Stimulated activated naive B cell treated with anti-CD40 and anti-IgM and Interleukin-4, amounts not matched to agents 10 μg/mL and 1 μg/mL and 100 μg/mL, for 72 hours (primary cell): ENCODE results near the gene GDA.

Source experiments
- ATAC-seq, 2 donors: fragments of 150-1000 bp; cut with Tn5 transposase; replicated peaks; 2 replicates each; pipeline ENCODE4 v1.10.0; 2021; ENCODE audit warnings: moderate library complexity in 1 of 2
- DNase-seq: peaks from one replicate; pipeline ENCODE4 v3.0.0; 2021
- H3K27ac Mint-ChIP-seq: one replicate; pipeline ENCODE4 v1.8.0; 2022; ENCODE audit warnings: mild to moderate bottlenecking, mixed read lengths
- H3K27me3 Mint-ChIP-seq, 2 donors: one replicate each; pipeline ENCODE4 v1.8.0; 2022; ENCODE audit warnings: mixed read lengths in 2 of 2
- H3K36me3 Mint-ChIP-seq, 2 donors: one replicate each; pipeline ENCODE4 v1.8.0; 2022; ENCODE audit warnings: mixed read lengths in 2 of 2, mild to moderate bottlenecking in 1 of 2
- H3K4me1 Mint-ChIP-seq, 2 donors: one replicate each; pipeline ENCODE4 v1.8.0; 2022; ENCODE audit warnings: mixed read lengths in 2 of 2, mild to moderate bottlenecking in 1 of 2
- H3K4me3 Mint-ChIP-seq, 2 donors: one replicate each; pipeline ENCODE4 v1.8.0; 2022; ENCODE audit warnings: mild to moderate bottlenecking in 2 of 2, mixed read lengths in 2 of 2, moderate library complexity in 1 of 2
- H3K9me3 Mint-ChIP-seq, 2 donors: one replicate each; pipeline ENCODE4 v1.8.0; 2022; ENCODE audit warnings: mixed read lengths in 2 of 2, mild to moderate bottlenecking in 1 of 2

Gene GDA

DNA sequence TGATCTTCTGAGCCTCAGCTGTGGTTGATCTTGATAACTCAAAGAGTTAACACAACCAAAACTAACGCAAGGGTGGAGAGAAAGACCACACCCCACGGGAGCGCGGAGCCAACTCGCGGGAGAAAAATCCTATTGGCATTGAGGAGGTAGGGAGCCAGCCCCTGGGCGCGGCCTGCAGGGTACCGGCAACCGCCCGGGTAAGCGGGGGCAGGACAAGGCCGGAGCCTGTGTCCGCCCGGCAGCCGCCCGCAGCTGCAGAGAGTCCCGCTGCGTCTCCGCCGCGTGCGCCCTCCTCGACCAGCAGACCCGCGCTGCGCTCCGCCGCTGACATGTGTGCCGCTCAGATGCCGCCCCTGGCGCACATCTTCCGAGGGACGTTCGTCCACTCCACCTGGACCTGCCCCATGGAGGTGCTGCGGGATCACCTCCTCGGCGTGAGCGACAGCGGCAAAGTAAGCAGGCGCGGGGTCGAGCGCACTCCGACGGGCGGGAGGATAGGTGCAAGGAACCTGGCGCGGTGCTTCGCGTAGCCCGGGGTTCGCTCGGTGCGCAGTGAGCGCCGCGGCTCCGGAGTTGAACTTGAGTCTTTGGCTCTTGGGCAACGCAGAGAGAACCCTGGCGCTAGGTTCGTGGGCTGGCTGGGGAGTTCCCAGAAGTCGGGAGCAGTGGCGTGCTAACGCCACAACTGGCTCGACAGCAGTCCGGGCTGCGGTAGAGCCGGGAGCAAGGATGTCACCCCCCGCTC, at the start of gene GDA:
Gene GDA (plus strand): TSS at position 210 of the 745 bp plus-strand sequence. CDS start 120 bp downstream, at position 330.
- DNase-seq: peak; percentile 11
- Mint-ChIP-seq H3K27ac (peak within 1 kb of the TSS; percentile 7), H3K36me3 (no peaks in the 10 kb centered on the region), H3K4me3 (peak within 1 kb of the TSS; percentile 78 to 81), H3K9me3 (no peaks in the 10 kb centered on the region), H3K27me3 (peaks cover 37 to 54% of the 10 kb centered on the region in 2 donors), H3K4me1 (peaks cover 12 to 18% of the 10 kb centered on the region in 2 donors)
- peak; percentile 24 to 32 for ATAC-seq

DNA sequence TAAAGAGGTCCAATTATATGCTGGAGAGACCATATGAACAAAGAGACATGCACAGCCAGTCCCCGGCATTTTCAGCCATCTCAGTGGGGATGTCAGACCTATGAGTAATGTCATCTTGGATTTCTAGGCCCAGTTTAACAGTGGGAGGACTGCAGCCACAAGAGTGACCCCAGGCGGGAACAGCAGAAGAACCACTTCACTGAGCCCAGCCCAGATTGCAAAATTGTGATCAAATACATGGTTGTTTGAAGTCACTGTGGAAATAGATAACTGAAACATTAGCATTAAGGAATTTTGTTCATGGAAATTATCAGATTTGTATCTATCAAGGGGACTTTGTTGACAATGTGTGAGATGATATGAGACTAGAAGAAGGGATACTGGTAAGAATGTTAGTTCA, 46.7 kb upstream of the GDA start:
- ATAC-seq (no peak), DNase-seq (no peak)
- no peaks in the 10 kb centered on the region for H3K27me3 Mint-ChIP-seq
- no peaks in the 10 kb centered on the region for H3K36me3 Mint-ChIP-seq
- peaks cover under 1 to 5% of the 10 kb centered on the region in 2 donors for H3K9me3 Mint-ChIP-seq
- H3K4me3 Mint-ChIP-seq: no peak overlapping the region
- no peaks in the 10 kb centered on the region for H3K4me1 Mint-ChIP-seq
- H3K27ac Mint-ChIP-seq: no peak overlapping the region

DNA sequence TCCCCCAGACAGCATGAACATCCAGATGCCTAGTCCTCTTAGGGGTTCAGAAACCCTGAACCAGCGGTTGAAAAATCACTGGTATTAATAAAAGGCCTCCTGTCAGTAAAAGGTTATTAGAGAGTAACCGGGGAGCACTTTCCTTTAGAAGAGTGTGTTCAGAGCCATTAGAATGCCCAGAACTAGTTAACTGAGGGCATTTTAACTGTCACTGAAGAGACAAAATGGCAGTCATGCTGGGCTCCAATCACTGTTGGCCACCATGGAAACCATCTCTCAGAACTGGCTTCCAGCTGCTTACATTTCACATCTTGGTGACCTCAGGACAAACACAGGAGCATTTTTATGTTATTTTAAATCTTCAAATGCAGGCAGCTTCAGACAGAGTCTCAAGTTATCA, 36.2 kb upstream of the GDA start:
- Mint-ChIP-seq H3K9me3 (peaks cover 0 to 2% of the 10 kb centered on the region in 2 donors), H3K27ac (no peak overlapping the region), H3K4me3 (no peak overlapping the region), H3K36me3 (no peaks in the 10 kb centered on the region), H3K27me3 (peaks cover 6 to 9% of the 10 kb centered on the region in 2 donors), H3K4me1 (no peaks in the 10 kb centered on the region)
- no peak for ATAC-seq
- no peak for DNase-seq

DNA sequence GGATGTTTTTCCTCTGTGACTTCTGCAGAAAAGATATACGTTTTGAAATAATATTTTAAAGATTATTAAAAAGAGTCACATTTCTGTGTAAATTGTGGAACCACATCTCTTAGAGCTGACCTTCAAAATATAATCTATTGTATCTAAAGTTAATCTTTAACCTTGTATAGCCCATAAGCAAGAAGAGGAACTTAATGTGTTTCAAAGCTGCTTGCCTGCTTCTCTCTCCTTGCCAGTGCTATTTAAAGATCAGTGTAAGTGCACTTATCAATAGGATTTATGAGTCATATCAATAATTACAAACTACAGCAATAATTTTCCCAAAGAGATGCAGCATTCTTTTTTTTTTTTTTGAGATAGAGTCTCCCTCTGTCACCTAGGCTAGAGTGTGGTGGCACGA, 29.4 kb upstream of the GDA start:
- Mint-ChIP-seq H3K9me3 (no peaks in the 10 kb centered on the region), H3K27ac (no peak overlapping the region), H3K36me3 (no peaks in the 10 kb centered on the region), H3K27me3 (peaks cover 10 to 11% of the 10 kb centered on the region in 2 donors), H3K4me3 (no peak overlapping the region), H3K4me1 (no peaks in the 10 kb centered on the region)
- ATAC-seq (peak; percentile 46 to 55), DNase-seq (no peak)

DNA sequence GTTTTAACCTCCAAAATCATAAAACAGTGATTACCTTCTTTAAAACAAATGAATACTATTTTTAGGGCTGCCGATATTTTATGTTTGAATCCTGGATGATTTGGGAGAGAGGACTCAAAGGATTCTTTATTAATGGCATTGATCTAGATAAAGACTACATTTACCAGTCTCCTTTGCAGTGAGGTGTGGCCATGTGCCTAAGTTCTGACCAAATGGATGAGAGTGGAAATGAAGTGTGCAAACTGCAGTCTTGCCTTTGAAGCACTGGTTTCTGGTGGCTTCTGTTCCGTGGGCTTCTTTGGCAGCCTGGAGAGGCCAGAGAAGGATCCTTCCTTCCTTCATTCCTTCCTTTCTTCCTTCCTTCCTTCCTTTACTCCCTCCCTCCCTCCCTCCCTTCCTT, 24.3 kb upstream of the GDA start:
- Mint-ChIP-seq H3K27ac (no peak overlapping the region), H3K36me3 (no peaks in the 10 kb centered on the region), H3K4me3 (no peak overlapping the region), H3K27me3 (peaks cover 4 to 13% of the 10 kb centered on the region in 2 donors), H3K4me1 (no peaks in the 10 kb centered on the region), H3K9me3 (no peaks in the 10 kb centered on the region)
- ATAC-seq (no peak), DNase-seq (no peak)

DNA sequence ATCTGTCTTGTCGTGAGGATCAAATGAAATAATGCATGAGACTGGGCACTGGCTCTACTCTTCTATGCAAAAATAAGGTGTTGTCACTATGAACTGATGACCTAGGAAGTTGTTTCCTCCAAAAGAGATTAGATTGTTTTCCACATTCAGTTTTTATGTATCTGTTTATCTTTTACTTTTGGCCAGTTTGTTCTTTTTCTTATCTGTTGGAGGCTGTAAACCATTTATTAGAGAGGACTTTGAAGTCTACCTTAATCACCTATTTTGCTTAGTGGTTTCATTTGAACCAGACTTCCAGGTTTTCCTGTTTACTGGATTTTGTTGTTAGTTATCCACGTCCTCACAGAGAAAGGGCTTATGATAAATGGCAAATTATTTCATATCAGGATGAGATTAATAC, 21.5 kb upstream of the GDA start:
- H3K4me1 Mint-ChIP-seq: no peaks in the 10 kb centered on the region
- H3K9me3 Mint-ChIP-seq: no peaks in the 10 kb centered on the region
- no peak for ATAC-seq
- peaks cover 4 to 17% of the 10 kb centered on the region in 2 donors for H3K27me3 Mint-ChIP-seq
- H3K27ac Mint-ChIP-seq: no peak overlapping the region
- DNase-seq: no peak
- no peaks in the 10 kb centered on the region for H3K36me3 Mint-ChIP-seq
- no peak overlapping the region for H3K4me3 Mint-ChIP-seq

DNA sequence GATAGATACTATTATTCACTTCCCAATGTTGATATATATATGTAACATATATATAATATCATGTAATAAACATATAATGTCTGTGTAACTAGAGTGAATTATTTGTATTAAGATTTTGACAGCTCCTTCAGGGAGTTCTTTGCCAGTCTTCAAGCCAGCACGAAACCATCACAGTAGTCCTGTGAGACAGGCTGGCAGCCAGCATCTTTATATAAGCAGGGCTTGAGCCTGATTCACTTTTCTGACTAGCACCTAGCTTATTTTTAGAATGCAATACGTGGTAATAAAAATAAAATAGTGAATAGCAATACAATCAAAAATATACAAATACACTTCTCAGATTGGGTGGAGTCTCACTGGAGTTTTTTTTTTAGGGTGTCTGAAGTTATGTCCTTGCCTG, 20.7 kb upstream of the GDA start:
- Mint-ChIP-seq H3K27me3 (peaks cover 4 to 17% of the 10 kb centered on the region in 2 donors), H3K4me3 (no peak overlapping the region), H3K27ac (no peak overlapping the region), H3K9me3 (no peaks in the 10 kb centered on the region), H3K36me3 (no peaks in the 10 kb centered on the region), H3K4me1 (no peaks in the 10 kb centered on the region)
- ATAC-seq (no peak), DNase-seq (no peak)

DNA sequence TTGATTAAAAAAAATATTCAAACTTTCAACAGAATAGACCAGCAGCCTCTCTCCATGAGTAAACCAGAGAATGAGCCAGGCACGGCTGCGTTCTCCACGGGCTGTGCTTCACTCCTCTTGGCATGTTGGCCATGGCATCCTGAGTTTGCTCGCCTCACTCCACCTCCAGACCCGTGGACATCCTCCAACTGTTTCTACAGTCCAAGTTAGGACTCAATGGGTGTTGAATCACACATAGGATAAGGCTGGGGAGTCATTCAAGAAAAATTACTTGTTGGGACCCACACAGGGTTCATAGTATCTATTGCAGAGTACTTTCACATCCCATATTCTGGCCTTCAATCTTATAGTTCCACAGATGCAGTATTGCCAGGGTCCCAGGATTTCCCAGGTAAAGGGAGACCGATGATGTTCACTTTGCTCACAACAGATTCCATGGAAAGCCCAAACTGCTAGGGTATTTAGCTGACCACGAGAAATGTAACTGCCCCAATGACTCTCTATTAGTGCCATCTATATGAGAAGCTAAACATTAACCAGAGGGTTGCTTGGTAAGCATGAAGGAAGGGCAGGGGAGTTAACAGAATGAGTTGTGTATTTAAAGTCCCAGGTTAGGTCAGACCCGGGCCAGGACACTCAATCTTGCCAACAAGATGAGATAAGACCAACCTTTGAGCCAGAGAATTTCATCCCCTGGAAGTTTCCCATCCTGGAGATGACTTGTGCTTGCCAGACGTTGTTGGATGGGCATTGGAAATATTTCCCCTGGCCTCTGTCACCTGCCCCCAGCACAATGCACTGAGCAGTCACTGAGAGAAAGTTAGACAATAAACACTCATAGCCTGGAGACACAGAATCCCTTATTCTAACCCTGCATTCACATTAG, 19.7 kb upstream of the GDA start:
- DNase-seq: no peak
- Mint-ChIP-seq H3K4me1 (no peaks in the 10 kb centered on the region), H3K27me3 (peaks cover 0 to 12% of the 10 kb centered on the region in 2 donors), H3K9me3 (no peaks in the 10 kb centered on the region), H3K4me3 (no peak overlapping the region), H3K36me3 (no peaks in the 10 kb centered on the region), H3K27ac (no peak overlapping the region)
- ATAC-seq: no peak

DNA sequence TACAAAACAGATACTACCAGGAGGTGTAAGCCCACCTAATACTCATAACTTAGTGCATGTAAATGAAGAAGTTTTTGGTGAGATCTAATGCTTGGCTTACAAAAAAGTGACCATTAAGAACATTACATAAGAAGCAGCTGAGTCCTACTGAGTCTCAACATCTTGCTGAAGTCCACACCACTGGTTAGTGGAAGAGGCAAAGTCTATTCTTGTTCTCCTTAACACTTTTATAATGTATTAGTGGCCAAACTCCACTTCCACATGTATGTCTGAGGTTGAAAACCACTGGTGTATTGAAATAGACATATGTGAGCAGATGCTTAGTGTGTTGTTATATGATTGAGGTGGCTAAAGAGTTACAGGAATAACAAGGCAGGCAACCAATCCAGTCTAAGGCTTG, 18.9 kb upstream of the GDA start:
- no peaks in the 10 kb centered on the region for H3K9me3 Mint-ChIP-seq
- no peak overlapping the region for H3K27ac Mint-ChIP-seq
- H3K27me3 Mint-ChIP-seq: peaks cover 0 to 12% of the 10 kb centered on the region in 2 donors
- H3K4me1 Mint-ChIP-seq: no peaks in the 10 kb centered on the region
- no peak for ATAC-seq
- no peak overlapping the region for H3K4me3 Mint-ChIP-seq
- no peaks in the 10 kb centered on the region for H3K36me3 Mint-ChIP-seq
- DNase-seq: no peak

DNA sequence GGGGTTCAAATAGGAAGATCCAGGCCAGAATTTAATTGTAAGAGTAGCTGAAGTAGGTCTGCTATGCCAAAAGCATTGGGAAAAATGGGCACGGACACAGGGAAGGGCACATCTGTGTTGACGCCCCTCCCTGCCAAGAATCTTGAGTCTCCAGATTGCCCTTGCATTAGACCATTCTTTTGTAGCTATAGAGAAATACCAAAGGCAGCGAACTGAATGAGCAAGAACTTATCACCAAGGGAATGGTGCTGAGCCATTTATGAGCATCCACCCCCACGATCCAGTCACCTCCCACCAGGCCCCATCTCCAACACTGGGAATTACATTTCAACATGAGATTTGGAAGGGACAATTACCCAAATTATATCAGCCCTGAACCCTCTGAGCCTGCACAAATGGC, 18.0 kb upstream of the GDA start:
- Mint-ChIP-seq H3K27me3 (peaks cover 0 to 12% of the 10 kb centered on the region in 2 donors), H3K36me3 (no peaks in the 10 kb centered on the region), H3K9me3 (no peaks in the 10 kb centered on the region), H3K27ac (no peak overlapping the region), H3K4me3 (no peak overlapping the region), H3K4me1 (no peaks in the 10 kb centered on the region)
- no peak for ATAC-seq
- DNase-seq: no peak

DNA sequence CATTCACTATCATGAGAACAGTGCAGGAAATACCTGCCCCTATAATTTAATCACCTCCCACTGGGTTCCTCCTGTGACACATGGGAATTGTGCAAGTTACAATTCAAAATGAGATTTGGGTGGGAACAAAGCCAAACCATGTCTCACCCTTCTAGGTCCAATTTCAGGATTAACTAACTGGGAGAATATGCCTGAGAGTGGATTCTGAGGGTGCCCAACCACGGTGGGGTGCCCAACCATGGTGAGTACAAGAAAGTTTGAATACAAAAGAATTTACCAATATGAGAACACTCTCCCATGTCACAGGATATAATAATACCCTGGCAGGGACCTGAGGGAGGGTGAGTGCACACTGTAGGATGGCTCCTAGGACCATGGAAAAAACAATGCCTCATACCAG, 17.2 kb upstream of the GDA start:
- no peak overlapping the region for H3K27ac Mint-ChIP-seq
- H3K9me3 Mint-ChIP-seq: no peaks in the 10 kb centered on the region
- no peaks in the 10 kb centered on the region for H3K36me3 Mint-ChIP-seq
- no peak for ATAC-seq
- H3K27me3 Mint-ChIP-seq: peaks cover 0 to 8% of the 10 kb centered on the region in 2 donors
- H3K4me3 Mint-ChIP-seq: no peak overlapping the region
- DNase-seq: no peak
- no peaks in the 10 kb centered on the region for H3K4me1 Mint-ChIP-seq

DNA sequence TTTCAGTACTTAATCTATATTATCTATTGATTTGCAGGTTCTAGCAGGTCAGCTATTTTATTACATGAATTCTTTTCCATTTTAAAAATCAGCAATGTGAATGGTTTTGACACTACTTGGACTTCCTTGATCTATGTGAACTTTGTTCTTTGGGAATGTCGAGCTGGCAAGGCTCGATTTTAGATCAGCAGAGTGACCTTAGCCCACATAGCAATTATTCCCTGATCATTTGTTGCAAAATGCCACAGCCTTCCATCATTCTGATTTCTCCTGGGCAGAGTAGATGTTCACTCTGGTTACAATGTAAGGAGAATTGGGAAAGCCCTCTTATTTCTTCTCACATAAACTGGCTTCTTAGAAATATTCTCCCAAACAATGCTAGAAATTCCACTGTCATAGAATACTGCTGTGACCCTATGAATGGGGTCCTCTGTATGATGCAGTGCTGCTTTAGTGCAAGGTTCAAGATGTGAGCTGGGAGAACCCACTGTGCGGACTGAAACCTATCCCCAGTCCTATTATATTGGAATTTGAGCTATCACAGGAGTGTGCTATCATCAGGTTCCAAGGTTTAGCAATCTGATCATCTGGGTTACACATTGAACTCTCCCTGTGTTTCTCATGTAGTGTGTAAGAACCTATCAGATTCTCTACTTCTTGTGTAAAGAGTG, 15.7 kb upstream of the GDA start:
- Mint-ChIP-seq H3K4me3 (no peak overlapping the region), H3K36me3 (no peaks in the 10 kb centered on the region), H3K27me3 (peaks cover 6 to 8% of the 10 kb centered on the region in 2 donors), H3K9me3 (no peaks in the 10 kb centered on the region), H3K27ac (no peak overlapping the region), H3K4me1 (no peaks in the 10 kb centered on the region)
- ATAC-seq (no peak), DNase-seq (no peak)

DNA sequence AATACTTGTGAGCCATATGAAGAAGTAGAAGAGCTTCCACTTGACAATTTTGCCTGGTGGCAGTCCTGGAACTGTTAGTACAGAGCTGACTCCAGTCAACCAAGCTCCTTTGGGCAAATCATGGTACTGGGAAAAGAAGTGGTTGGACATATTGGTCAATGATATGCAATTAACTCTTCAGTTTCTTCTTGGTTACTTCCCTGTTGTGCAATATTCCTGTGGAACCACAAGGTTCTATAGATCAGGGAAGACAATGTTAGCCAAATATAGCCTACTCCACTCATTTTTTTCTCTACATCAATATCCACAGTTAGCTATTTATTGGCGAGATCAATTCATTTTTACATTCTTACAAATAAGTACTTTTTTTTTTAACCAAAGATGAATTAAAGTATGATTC, 14.4 kb upstream of the GDA start:
- Mint-ChIP-seq H3K36me3 (no peaks in the 10 kb centered on the region), H3K4me1 (no peaks in the 10 kb centered on the region), H3K27me3 (peaks cover 7 to 11% of the 10 kb centered on the region in 2 donors), H3K4me3 (no peak overlapping the region), H3K9me3 (no peaks in the 10 kb centered on the region), H3K27ac (no peak overlapping the region)
- no peak for ATAC-seq
- DNase-seq: no peak

DNA sequence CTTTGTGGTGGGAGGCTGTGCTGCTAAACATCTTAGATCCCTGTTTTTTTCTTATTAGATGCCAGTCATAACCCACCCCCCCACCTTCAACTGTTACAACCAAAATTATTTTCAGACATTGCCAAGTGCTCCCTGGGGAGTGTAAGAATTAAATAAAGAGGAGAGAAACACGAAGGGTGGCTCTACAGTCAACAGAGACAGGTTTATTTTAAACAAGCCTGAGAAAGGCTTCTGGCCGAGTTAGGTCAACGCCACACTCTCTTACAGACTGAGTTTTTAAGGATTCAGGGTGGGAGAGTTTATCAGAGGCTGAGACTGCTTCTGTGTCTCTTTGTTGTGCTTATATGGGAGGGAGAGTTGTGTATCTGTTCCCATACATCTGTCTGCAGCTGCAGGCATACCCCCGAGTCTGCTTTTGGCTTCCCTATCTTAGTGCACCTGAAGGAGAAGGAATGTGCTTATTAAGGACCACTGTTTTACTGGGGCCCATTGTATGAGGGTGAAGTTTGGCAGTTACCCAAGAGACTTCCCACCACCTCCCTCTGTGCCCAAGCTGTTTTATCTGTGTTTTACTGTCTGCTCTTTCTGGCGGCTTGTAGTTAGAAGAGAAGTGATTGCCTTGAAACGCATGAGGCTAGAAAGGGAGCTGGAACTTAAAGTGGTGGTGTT, 11.4 kb upstream of the GDA start:
- Mint-ChIP-seq H3K27me3 (peaks cover 17 to 21% of the 10 kb centered on the region in 2 donors), H3K4me1 (no peaks in the 10 kb centered on the region), H3K4me3 (no peak overlapping the region), H3K27ac (no peak overlapping the region), H3K36me3 (no peaks in the 10 kb centered on the region), H3K9me3 (no peaks in the 10 kb centered on the region)
- no peak for ATAC-seq
- no peak for DNase-seq
